ENCODE measurements around the gene LRRK1.

The LRRK1 gene

GRCh38 chr15:100942656-100943425, 23.7 kb downstream of the LRRK1 start:
- H3K27ac ChIP-seq, result no peak overlapping the region
- TF ChIP-seq CTCF (conservative IDR thresholded peaks at IDR 0.05), result no peak

- no peak overlapping the region for H3K27ac ChIP-seq
- TF ChIP-seq CTCF (conservative IDR thresholded peaks at IDR 0.05), result no peak
Measured at GRCh38 chr15:100944244-100944895, 25.2 kb downstream of the LRRK1 start.

GRCh38 chr15:100944986-100945385, 25.8 kb downstream of the LRRK1 start:
- no peak overlapping the region for H3K27ac ChIP-seq
- TF ChIP-seq CTCF (conservative IDR thresholded peaks at IDR 0.05), result no peak

GRCh38 chr15:100947760-100948429, 28.7 kb downstream of the LRRK1 start:
- no peak overlapping the region for H3K27ac ChIP-seq

GRCh38 chr15:100948430-100948762, 29.2 kb downstream of the LRRK1 start:
- TF ChIP-seq CTCF (conservative IDR thresholded peaks at IDR 0.05), result no peak
- no peak overlapping the region for H3K27ac ChIP-seq

More at GRCh38 chr15:100947760-100948429, 28.7 kb downstream of the LRRK1 start:
- no peak for TF ChIP-seq CTCF (conservative IDR thresholded peaks at IDR 0.05)

- TF ChIP-seq CTCF (conservative IDR thresholded peaks at IDR 0.05), result no peak
- no peak overlapping the region for H3K27ac ChIP-seq
Measured at GRCh38 chr15:100949691-100950090, 30.5 kb downstream of the LRRK1 start.

GRCh38 chr15:100951965-100952364, 32.8 kb downstream of the LRRK1 start:
- H3K27ac ChIP-seq, result no peak overlapping the region
- TF ChIP-seq CTCF (conservative IDR thresholded peaks at IDR 0.05), result no peak

Data from VCaP (cell line).